ENCODE measurements around the gene TARM1.

DNA sequence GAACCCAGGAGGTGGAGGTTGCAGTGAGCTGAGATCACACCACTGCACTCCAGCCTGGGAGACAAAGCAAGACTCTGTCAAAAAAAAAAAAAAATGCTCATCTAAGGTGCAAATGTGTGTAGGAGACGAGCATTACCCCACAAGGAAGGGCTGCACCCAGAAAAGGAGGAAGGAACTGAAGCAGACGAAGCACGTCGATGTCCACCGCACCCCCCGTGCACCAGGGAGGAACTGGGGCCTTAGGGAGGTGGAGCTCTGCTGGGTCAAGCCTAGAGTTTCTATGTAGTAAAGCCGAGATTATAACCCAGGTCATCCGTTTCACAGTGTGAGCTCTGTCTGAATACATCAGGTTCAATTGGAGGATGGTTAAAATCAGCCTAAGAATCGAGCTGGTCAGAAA is 18.5 kb downstream of the TARM1 start:
- TF ChIP-seq, protein P1, sequence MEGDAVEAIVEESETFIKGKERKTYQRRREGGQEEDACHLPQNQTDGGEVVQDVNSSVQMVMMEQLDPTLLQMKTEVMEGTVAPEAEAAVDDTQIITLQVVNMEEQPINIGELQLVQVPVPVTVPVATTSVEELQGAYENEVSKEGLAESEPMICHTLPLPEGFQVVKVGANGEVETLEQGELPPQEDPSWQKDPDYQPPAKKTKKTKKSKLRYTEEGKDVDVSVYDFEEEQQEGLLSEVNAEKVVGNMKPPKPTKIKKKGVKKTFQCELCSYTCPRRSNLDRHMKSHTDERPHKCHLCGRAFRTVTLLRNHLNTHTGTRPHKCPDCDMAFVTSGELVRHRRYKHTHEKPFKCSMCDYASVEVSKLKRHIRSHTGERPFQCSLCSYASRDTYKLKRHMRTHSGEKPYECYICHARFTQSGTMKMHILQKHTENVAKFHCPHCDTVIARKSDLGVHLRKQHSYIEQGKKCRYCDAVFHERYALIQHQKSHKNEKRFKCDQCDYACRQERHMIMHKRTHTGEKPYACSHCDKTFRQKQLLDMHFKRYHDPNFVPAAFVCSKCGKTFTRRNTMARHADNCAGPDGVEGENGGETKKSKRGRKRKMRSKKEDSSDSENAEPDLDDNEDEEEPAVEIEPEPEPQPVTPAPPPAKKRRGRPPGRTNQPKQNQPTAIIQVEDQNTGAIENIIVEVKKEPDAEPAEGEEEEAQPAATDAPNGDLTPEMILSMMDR (IDR thresholded peaks at IDR 0.05): no peak
- TF ChIP-seq EZH2 (IDR thresholded peaks at IDR 0.05; ENCODE audit: borderline replicate concordance, insufficient read depth, low read depth, low read length, poor library complexity, severe bottlenecking): no peak
